DND-41 (cell line): ENCODE data around the gene THOC7.

ENCODE experiments used
- CTCF ChIP-seq: IDR thresholded peaks from 2 replicates; pipeline ENCODE4 v1.5.1; 2012; ENCODE audit warnings: borderline replicate concordance, low read length, moderate library complexity, mild to moderate bottlenecking; ENCODE audit not compliant: poor library complexity, severe bottlenecking; ENCODE audit errors: extremely low read depth
- EZH2 ChIP-seq: IDR thresholded peaks from 3 replicates; pipeline ENCODE4 v1.6.1; 2012; ENCODE audit warnings: borderline replicate concordance, low read depth, mild to moderate bottlenecking, moderate library complexity, low read length, inconsistent platforms; ENCODE audit not compliant: severe bottlenecking

GRCh38 chr3:63841704-63842103 is 21.9 kb downstream of the THOC7 start:
- TF ChIP-seq CTCF (no peak), EZH2 (no peak)
